ENCODE results near the gene TRMT11. TPM values are rescaled to one million over a fixed set of nuclear protein-coding genes. Genes with fewer than 3 reads are reported as not detected.
"Not testable (repeated sequence)": the region's sequence is repeated elsewhere in the genome, so short reads cannot be mapped to it uniquely, and the experiment has no call there.

The TRMT11 gene
- total RNA-seq, 2 experiments from 2014 or later = 20.6 to 26.4 TPM

DNA sequence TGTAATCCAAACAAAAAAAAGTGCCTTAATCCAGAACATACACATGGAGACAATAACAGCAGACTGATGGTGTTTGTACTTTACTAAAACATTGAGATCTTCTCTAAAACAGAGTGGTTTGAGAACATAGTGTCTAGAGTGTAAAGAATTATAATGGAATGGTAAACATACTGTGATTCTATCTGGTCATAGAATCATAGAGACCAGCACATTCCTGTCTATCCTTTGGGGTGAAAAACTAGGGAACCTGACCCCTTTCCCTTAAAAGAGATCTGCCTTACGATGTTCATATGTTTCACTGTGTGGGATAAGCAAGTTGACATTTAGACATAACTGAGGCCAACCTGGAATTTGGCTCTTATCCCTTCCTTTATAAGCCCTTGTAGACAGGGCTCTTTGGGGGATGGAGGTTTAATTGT is 55.7 kb downstream of the TRMT11 start:
- CTCF ChIA-PET = no interaction called here
- no peak overlapping the region for H3K27ac Mint-ChIP-seq
- H3K9me3 Mint-ChIP-seq (ENCODE audit: low read depth) = peaks cover 7% of the 10 kb centered on the region
- no peaks in the 10 kb centered on the region for H3K27me3 Mint-ChIP-seq
- ATAC-seq (no peak), DNase-seq (no peak)
- H3K4me1 Mint-ChIP-seq = peaks cover 12% of the 10 kb centered on the region
- H3K4me3 Mint-ChIP-seq = no peak overlapping the region
- H3K36me3 Mint-ChIP-seq = peaks cover 35% of the 10 kb centered on the region

DNA sequence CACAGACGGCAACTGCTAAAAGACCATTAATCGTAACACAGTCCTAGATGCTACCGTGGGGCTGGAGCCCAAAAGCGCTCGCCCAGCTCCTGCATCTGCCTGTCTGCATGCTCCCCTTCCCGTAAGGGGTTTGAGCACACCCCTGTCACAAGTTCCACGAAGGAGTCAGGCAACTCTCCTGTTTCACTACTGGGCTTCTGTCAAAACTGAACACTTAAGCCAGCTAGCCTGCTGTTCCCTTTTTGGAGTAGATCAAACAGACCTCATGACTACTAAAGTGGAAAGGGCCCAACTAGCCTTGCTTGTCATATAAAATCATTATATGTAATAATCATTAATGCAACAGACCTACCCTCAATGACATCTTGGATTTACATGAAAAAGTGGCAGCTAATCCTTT is 61.3 kb downstream of the TRMT11 start:
- ATAC-seq (no peak), DNase-seq (no peak)
- no peak overlapping the region for H3K27ac Mint-ChIP-seq
- H3K27me3 Mint-ChIP-seq = no peaks in the 10 kb centered on the region
- H3K36me3 Mint-ChIP-seq = peaks cover 33% of the 10 kb centered on the region
- peaks cover 4% of the 10 kb centered on the region for H3K9me3 Mint-ChIP-seq (ENCODE audit: low read depth)
- CTCF ChIA-PET = no interaction called here
- H3K4me1 Mint-ChIP-seq = no peaks in the 10 kb centered on the region
- no peak overlapping the region for H3K4me3 Mint-ChIP-seq

DNA sequence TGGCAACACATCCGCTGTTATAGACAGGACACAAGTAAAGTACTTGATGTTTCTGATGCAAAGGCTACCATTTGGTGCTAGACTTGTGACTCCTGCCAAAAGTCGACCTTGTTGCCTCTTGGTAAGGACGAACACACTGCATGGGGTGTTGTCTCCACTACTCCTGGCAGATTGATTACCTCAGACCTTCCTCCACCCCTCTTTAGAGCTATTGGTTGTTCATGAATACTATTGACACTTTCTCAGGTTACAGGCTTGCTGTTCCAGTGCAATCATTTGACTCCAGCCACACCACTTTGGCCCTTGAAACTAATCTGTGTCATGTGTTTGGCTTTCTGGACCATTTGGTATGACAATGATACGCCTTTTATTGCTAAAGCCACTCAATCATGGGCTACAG is 62.3 kb downstream of the TRMT11 start:
- Mint-ChIP-seq H3K27me3 (no peaks in the 10 kb centered on the region), H3K36me3 (peaks cover 31% of the 10 kb centered on the region), H3K27ac (no peak overlapping the region), H3K4me3 (no peak overlapping the region), H3K9me3 (ENCODE audit: low read depth) (peaks cover 3% of the 10 kb centered on the region), H3K4me1 (no peaks in the 10 kb centered on the region)
- DNase-seq = no peak
- no peak for ATAC-seq
- CTCF ChIA-PET = no interaction called here

DNA sequence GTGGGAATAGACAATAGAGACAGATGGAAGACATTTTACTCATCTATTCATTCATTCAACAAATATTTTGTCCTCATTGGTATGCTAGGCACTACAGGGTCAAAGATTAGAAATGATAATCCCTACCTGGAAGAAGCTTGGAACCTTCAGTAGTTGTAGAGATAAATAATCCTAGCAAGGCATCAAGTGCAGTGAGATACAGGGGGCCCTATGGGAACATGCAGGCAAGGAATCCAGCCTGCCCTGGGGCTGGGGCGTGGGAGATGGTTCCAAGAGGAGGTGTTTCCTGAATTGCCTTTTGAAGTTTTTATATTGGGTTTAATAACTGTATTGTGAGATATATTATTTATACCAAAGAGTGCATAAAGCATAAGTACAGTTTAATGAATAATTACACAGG is 64.5 kb downstream of the TRMT11 start:
- CTCF ChIA-PET = no interaction called here
- no peak overlapping the region for H3K27ac Mint-ChIP-seq

DNA sequence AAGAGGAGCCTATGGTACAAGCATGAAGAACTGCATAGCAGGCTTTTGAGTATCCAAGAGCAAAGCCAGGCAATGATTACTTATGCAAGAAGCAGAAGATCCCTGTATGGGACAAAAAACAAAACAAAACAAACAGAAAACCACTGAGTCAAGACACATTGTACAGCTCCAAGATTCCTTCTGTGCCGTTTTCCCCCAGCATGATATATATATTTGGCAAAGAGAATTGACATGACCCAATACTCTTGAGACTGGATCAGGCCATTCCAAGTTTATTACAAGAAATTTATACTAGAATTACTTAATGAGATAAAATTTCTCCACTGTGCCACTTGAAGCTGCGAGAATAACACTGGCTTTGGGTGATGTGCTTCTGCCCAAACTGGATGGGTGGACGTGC is 65.5 kb downstream of the TRMT11 start:
- CTCF ChIA-PET = no interaction called here
- H3K9me3 Mint-ChIP-seq (ENCODE audit: low read depth) = no peaks in the 10 kb centered on the region
- H3K27me3 Mint-ChIP-seq = no peaks in the 10 kb centered on the region
- ATAC-seq (no peak), DNase-seq (no peak)
- H3K36me3 Mint-ChIP-seq = peaks cover 25% of the 10 kb centered on the region
- no peak overlapping the region for H3K27ac Mint-ChIP-seq
- no peak overlapping the region for H3K4me3 Mint-ChIP-seq
- H3K4me1 Mint-ChIP-seq = no peaks in the 10 kb centered on the region

More for the DNA sequence above, 64.5 kb downstream of the TRMT11 start:
- Mint-ChIP-seq H3K36me3 (peaks cover 25% of the 10 kb centered on the region), H3K4me1 (no peaks in the 10 kb centered on the region), H3K9me3 (ENCODE audit: low read depth) (no peaks in the 10 kb centered on the region), H3K27me3 (no peaks in the 10 kb centered on the region), H3K4me3 (no peak overlapping the region)
- ATAC-seq (no peak), DNase-seq (no peak)

DNA sequence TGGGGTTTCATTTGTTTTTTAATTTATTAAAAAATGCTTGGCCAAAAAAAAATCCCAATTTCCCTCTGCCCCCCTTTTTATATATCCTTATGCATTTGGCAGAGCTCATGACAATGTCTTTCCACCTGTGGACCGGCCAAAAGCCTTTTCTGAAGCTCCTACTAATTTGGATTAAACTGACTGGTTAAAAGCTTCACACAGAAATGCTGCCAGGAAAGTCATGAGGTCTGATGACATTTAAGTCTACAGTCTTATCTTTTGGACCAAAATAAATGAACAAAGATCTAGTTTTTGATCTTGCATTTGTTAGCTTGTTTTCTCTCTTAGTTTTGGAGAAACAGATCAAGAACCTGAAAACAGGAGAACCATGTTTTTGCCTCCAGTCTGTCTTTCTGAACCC is 66.1 kb downstream of the TRMT11 start:
- H3K27ac Mint-ChIP-seq = no peak overlapping the region
- no peak for DNase-seq

DNA sequence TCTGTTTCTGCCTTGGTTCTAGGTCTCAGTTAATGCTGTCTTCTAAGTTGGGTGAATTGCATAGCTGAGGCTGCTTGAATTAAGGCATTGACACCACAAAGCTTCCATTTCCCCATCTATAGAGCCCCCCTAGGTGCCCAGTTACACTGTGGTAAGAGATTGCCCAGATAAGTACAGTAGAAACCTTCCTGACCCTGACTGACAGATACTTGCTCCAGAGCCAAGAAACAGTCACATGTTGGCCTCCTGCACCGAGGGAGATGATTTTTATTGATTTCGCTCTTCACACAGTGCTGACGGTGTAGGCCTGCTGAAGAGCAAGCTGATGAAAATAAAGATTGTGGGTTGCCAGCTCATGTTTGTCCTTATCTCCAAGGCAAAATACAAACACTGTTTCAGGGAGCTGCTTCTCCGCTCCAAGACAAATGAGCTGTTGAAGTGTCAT is 67.9 kb downstream of the TRMT11 start:
- Mint-ChIP-seq H3K9me3 (ENCODE audit: low read depth) (no peaks in the 10 kb centered on the region), H3K27ac (no peak overlapping the region), H3K4me3 (no peak overlapping the region), H3K36me3 (peaks cover 16% of the 10 kb centered on the region), H3K27me3 (no peaks in the 10 kb centered on the region), H3K4me1 (no peaks in the 10 kb centered on the region)
- CTCF ChIA-PET = no interaction called here
- DNase-seq = no peak
- ATAC-seq = no peak

More for the DNA sequence above, 66.1 kb downstream of the TRMT11 start:
- CTCF ChIA-PET = no interaction called here
- ATAC-seq = no peak
- Mint-ChIP-seq H3K36me3 (peaks cover 22% of the 10 kb centered on the region), H3K4me3 (no peak overlapping the region), H3K4me1 (no peaks in the 10 kb centered on the region), H3K9me3 (ENCODE audit: low read depth) (no peaks in the 10 kb centered on the region), H3K27me3 (no peaks in the 10 kb centered on the region)

DNA sequence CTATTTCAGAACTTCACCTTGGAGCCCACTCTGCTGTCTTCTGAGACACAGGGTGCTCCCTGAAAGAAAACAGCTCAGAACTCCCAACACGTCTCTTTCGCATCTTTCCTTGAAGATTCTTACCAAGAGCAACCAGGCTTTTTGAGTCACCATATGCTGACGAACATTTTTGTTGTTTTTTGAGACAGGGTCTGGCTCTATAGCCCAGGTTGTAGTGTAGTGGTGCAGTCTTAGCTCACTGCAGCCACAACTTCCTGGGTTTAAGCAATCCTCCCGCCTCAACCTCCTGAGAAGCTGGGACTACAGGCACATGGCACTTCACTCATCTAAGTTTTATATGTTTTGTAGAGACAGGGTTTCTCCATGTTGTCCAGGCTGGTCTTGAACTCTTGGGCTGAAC is 68.5 kb downstream of the TRMT11 start:
- Mint-ChIP-seq H3K27ac (no peak overlapping the region), H3K27me3 (no peaks in the 10 kb centered on the region), H3K36me3 (peaks cover 16% of the 10 kb centered on the region), H3K9me3 (ENCODE audit: low read depth) (no peaks in the 10 kb centered on the region), H3K4me1 (no peaks in the 10 kb centered on the region), H3K4me3 (no peak overlapping the region)
- DNase-seq (no peak), ATAC-seq (no peak)
- CTCF ChIA-PET = no interaction called here

DNA sequence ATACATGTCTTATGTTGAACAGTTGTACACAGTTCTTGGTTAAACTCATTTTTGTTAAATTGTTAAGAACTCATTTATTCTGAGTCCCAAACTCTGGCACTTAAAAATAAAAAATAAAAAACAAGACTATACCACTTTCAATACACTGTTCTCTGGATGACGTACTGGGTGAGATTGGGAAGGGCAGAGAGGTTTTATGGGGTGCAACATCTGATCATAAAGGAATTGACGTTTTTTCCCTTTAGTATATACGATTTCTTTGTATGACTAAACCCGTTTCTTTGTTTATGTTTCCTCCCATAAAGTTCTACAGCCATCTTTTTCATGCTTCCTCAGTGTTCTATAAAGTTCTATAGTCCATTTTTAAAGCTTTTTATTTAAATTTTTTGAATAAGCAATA is 69.1 kb downstream of the TRMT11 start:
- no peaks in the 10 kb centered on the region for H3K9me3 Mint-ChIP-seq (ENCODE audit: low read depth)
- no peak for ATAC-seq
- H3K4me3 Mint-ChIP-seq = no peak overlapping the region
- peaks cover 15% of the 10 kb centered on the region for H3K36me3 Mint-ChIP-seq
- H3K27ac Mint-ChIP-seq = no peak overlapping the region
- no peak for DNase-seq
- CTCF ChIA-PET = no interaction called here
- H3K4me1 Mint-ChIP-seq = peaks cover under 1% of the 10 kb centered on the region
- no peaks in the 10 kb centered on the region for H3K27me3 Mint-ChIP-seq

DNA sequence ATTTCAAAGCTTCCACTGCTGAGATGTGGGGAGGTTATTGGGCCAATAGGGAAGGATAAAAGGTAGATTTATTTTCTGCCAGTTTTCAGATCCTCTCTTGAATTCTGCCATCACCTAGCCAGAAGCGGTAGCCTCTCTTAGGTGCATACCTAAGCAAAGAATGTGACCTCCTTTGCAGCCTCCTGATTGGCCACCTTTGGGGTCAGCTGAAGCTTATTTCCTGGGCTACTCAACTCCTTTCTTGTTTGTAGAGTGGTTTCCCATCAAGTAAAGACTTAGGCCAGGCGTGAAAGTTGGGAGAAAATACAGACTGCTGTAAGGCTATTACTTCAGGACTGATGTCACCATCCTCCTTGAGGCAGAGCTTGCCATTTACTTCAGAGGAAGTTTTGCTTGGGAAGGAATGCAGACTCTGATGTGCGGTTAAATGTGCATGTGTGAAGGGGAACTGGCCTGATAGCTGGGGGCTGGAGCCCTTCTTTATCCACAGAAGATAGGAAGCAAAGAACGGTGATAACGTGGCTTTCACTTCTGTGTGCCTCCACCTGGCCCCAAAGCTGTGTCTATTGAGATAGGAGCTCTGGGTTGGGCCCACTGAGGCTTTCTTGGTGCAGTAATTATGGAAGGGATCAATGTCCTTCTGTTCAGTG is 70.1 kb downstream of the TRMT11 start:
- Mint-ChIP-seq H3K36me3 (peaks cover 11% of the 10 kb centered on the region), H3K4me3 (no peak overlapping the region), H3K9me3 (ENCODE audit: low read depth) (no peaks in the 10 kb centered on the region), H3K27me3 (no peaks in the 10 kb centered on the region), H3K4me1 (peaks cover 4% of the 10 kb centered on the region), H3K27ac (no peak overlapping the region)
- CTCF ChIA-PET = no interaction called here
- ATAC-seq (no peak), DNase-seq (no peak)

DNA sequence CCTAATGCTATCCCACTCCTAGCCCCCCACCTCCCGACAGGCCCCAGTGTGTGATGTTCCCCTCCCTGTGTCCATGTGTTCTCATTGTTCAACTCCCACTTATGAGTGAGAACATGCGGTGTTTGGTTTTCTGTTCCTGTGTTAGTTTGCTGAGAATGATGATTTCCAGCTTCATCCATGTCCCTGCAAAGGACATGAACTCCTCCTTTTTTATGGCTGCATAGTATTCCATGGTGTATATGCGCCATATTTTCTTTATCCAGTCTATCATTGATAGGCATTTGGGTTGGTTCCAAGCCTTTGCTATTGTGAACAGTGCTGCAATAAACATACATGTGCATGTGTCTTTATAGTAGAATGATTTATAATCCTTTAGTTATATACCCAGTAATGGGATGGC is 71.7 kb downstream of the TRMT11 start:
- H3K4me3 Mint-ChIP-seq; DNase-seq; H3K27ac Mint-ChIP-seq; H3K4me1 Mint-ChIP-seq; CTCF ChIA-PET; H3K9me3 Mint-ChIP-seq (ENCODE audit: low read depth); ATAC-seq; H3K27me3 Mint-ChIP-seq: not testable (repeated sequence)
- H3K36me3 Mint-ChIP-seq = peaks cover 11% of the 10 kb centered on the region

DNA sequence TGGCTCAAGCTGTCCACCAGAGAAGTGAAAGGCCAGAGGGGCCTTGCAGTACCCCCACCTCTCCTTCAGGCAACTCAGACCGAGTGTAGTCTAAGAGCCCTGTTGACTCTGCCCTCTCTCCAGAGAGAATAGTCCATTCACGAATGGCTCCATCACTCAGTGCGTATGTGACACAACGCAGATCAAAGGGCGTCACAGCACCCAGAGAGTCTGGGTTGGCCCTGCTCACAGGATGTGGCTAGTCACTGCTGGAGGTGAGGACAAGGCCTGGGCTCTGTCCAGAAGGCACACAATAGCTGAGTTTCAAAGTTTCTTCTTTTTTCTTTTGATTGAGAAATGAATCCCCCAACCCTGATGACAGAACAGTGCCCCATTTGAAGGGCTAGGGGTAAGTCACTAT is 74.1 kb downstream of the TRMT11 start:
- Mint-ChIP-seq H3K4me3 (no peak overlapping the region), H3K9me3 (ENCODE audit: low read depth) (no peaks in the 10 kb centered on the region), H3K36me3 (peaks cover 10% of the 10 kb centered on the region), H3K27me3 (no peaks in the 10 kb centered on the region), H3K4me1 (peaks cover 4% of the 10 kb centered on the region), H3K27ac (no peak overlapping the region)
- no peak for DNase-seq
- no peak for ATAC-seq
- CTCF ChIA-PET = no interaction called here

DNA sequence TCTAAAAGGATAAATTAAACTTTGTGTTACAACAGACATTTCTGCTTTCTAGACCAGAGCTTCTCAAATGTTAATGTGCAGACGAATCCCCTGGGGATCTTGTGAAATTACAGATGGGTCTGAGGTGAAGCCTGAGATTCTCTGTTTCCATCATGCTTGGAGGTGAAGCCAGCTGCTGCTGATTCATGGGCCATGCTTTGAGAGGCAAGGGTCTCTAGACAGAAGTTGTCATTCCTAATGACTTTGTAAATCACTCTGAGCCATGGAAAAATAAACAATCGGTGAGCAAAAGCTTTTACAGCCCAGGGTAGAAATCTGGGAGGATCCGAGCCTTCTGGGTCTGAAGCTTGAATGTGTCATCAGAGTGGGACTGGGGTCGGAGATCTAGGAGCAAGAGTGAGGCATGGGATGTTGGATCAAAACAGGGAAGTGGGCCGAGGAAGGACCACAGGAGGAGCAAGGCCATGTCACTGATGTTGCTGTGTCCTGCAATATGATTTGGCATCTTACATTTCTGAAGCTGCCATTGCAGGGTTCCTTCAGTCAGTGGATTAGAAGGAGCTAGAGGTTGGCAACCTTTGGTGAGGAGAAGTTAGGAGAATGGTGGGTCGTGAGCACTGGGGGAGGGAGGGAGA is 77.3 kb downstream of the TRMT11 start:
- Mint-ChIP-seq H3K9me3 (ENCODE audit: low read depth) (no peaks in the 10 kb centered on the region), H3K4me3 (no peak overlapping the region), H3K4me1 (peaks cover 4% of the 10 kb centered on the region), H3K27me3 (no peaks in the 10 kb centered on the region), H3K27ac (no peak overlapping the region), H3K36me3 (peaks cover 8% of the 10 kb centered on the region)
- ATAC-seq (no peak), DNase-seq (no peak)
- CTCF ChIA-PET = no interaction called here

DNA sequence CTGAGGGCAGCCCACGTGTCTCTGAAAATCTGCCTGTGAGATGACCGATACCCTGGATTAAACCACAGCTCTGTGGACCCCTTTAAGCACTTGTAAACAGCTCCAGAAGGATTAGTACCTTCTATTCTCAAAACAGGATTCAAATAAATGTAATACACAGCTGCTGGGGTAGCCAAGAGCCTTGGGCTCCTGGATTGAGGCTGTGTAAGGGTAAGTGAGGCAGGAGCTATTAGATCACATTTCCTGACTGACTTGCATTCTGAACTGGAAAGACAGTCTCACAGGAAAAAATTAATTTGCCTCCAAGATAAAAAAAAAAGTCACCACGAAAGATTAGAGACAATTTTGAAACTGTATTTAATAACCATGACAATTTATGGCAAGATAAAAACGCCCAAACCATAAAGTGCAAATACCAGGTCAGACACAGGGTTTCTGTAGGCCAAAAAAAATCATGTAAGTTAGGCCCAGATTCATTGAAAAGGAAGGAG is 78.0 kb downstream of the TRMT11 start:
- DNase-seq = no peak
- Mint-ChIP-seq H3K36me3 (peaks cover 5% of the 10 kb centered on the region), H3K9me3 (ENCODE audit: low read depth) (no peaks in the 10 kb centered on the region), H3K27ac (no peak overlapping the region), H3K4me1 (peaks cover 4% of the 10 kb centered on the region), H3K27me3 (no peaks in the 10 kb centered on the region), H3K4me3 (no peak overlapping the region)
- ATAC-seq = no peak
- CTCF ChIA-PET = interaction anchor here (0.8 kb wide), 1 partner anchor 108 kb away, joined by 3 read pairs; the partner anchor contains the start of gene HINT3

All from activated CD8-positive, alpha-beta memory T cell treated with anti-CD3 and anti-CD28 coated beads, Interleukin-2, amount 10 ng/mL, durations not matched to agents 7 days and 5 days (primary cell).